PFSK-1 (cell line): ENCODE measurements around the gene MOAP1.

Source experiments
- POLR2AphosphoS5 ChIP-seq: IDR thresholded peaks from 2 replicates; pipeline ENCODE4 v1.6.1; 2012; ENCODE audit warnings: low read depth, mild to moderate bottlenecking, control low read depth, low read length, moderate library complexity
- SIN3A ChIP-seq: IDR thresholded peaks from 2 replicates; pipeline ENCODE4 v1.6.1; 2012; ENCODE audit warnings: mild to moderate bottlenecking, low read length, moderate library complexity, borderline replicate concordance; ENCODE audit not compliant: insufficient read depth

DNA sequence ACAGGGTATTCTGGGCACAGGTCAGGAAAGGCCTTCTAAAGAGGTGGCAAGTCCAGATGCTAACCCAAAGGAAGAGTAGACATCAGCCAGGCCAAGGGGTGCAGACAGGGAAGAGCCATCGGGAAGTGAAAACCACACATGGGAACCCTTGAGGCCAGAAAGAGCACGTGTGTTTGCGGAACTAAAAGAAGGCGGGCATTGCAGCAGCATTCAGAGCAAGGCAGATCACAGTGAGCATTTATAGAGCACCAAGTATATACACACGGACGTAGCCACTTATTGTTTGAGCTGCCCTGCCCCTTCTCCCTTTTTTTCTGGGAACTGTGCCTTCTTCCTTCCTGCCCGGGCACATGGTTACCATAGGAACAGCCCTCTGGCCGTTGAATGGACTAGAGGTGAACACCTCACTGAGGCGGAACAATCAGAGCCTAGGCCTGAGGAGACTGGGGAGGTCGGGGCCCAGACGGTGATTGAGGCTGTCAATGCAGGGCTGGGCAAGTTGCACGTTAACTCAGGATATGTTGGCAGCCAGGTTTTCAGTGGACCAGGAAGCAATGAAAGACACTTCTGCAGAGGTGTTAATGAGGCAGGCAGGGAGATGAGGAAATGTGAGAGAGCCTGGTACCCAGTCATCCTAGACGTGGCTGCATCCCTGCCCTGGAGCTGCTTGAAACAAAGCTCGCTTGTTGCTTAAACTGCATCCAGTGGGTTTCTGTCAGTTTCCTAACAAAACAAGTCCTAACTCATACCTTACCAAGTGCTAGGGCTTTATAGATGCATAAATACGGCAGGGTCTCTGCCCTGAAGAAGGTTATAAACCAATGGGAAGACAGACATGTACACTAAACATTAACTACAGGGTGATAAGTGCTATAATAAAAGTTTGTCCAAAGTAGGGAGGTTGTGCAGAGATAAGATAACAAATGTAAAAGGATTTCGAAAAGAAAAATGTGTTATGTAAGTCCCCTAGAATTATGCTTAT is 34.2 kb downstream of the MOAP1 start:
- no peak for TF ChIP-seq SIN3A
- no peak for TF ChIP-seq POLR2AphosphoS5
